HUDEP-2 (cell line): ENCODE results near the gene CTSK.
"Not testable (repeated sequence)": the region's sequence is repeated elsewhere in the genome, so short reads cannot be mapped to it uniquely, and the experiment has no call there.

Source experiments
- DNase-seq, 76 experiments: peaks; one replicate each; lab custom pipeline; 2025; ENCODE audit not compliant: unreplicated experiment in 76 of 76; lab: John Stamatoyannopoulos, UW

Gene CTSK

GRCh38 chr1:150808121-150808520 lies at the start of gene CTSK:
TSS of gene CTSK (minus strand) at chr1:150808260. CDS start at chr1:150806805, 1,455 bp downstream.
- DNase-seq: no peak

GRCh38 chr1:150852734-150853133 lies 44.7 kb upstream of the CTSK start:
- DNase-seq: not testable (repeated sequence)

- not testable (repeated sequence) for DNase-seq
Observed at GRCh38 chr1:150850801-150851362, 42.8 kb upstream of the CTSK start.

GRCh38 chr1:150846473-150847146 lies 38.5 kb upstream of the CTSK start:
- no peak for DNase-seq

GRCh38 chr1:150843474-150843873 lies 35.4 kb upstream of the CTSK start:
- no peak for DNase-seq

GRCh38 chr1:150842964-150843363 lies 34.9 kb upstream of the CTSK start:
- no peak for DNase-seq

GRCh38 chr1:150842343-150842742 lies 34.3 kb upstream of the CTSK start:
- DNase-seq: no peak

- DNase-seq: no peak
Observed at GRCh38 chr1:150841626-150842025, 33.6 kb upstream of the CTSK start.

GRCh38 chr1:150840850-150841249 lies 32.8 kb upstream of the CTSK start:
- peak in 1 of 76 experiments; percentile 4 for DNase-seq

- DNase-seq: no peak
Observed at GRCh38 chr1:150836129-150836773, 28.2 kb upstream of the CTSK start.

GRCh38 chr1:150833961-150834360 lies 25.9 kb upstream of the CTSK start:
- DNase-seq: not testable (repeated sequence)

- DNase-seq: no peak
Observed at GRCh38 chr1:150832597-150832996, 24.5 kb upstream of the CTSK start.

GRCh38 chr1:150829751-150830150 lies 21.7 kb upstream of the CTSK start:
- peak in 1 of 76 experiments; percentile 5 for DNase-seq

- DNase-seq: no peak
Observed at GRCh38 chr1:150826299-150826698, 18.2 kb upstream of the CTSK start.

- DNase-seq: no peak
Observed at GRCh38 chr1:150820730-150821512, 12.9 kb upstream of the CTSK start.

GRCh38 chr1:150815871-150816270 lies 7.8 kb upstream of the CTSK start:
- DNase-seq: no peak

- peak in 53 of 76 experiments; percentile 2 to 65 (median 22) for DNase-seq
Observed at GRCh38 chr1:150813028-150813707, 5.1 kb upstream of the CTSK start.

- DNase-seq: no peak
Observed at GRCh38 chr1:150810958-150811659, 3.0 kb upstream of the CTSK start.

- no peak for DNase-seq
Observed at GRCh38 chr1:150809651-150810050, 1.6 kb upstream of the CTSK start.

GRCh38 chr1:150808846-150809245 lies 786 bp upstream of the CTSK start:
- no peak for DNase-seq
